HCT116 (cell line): ENCODE data around the gene FAM118B. TPM values are rescaled to one million over a fixed set of nuclear protein-coding genes. Genes with fewer than 3 reads are reported as not detected.

Experiments
- ATAC-seq: fragments of 200-7000 bp; cut with Tn5 transposase; 2 replicates; pipeline ENCODE4 v1.9.1; 2020; ENCODE audit warnings: mild to moderate bottlenecking, moderate library complexity
- BruUV-seq: library from RNA; stranded (reverse); fragments of 400-500 nt; replicated peaks from 2 replicates; lab custom pipeline; 2021; lab: Mats Ljungman, UMichigan
- CTCF ChIA-PET: fragments of 300-600 bp; sonication (Branson Sonifier 250); formaldehyde crosslinking; loops from one replicate; lab custom pipeline; 2021; ENCODE audit warnings: antibody characterized with exemption; lab: Charles Lee
- POLR2A ChIA-PET: fragments of 300-600, 350-600 bp; sonication (Branson Sonifier 250); formaldehyde crosslinking; loops from one replicate; lab custom pipeline; 2021; ENCODE audit warnings: antibody characterized with exemption; lab: Charles Lee
- RAD21 ChIA-PET, 2 experiments: fragments of 300-600 bp; sonication (Branson Sonifier 250); formaldehyde crosslinking; loops; one replicate each; lab custom pipeline; 2023; ENCODE audit warnings: low total read pairs in 2 of 2; ENCODE audit not compliant: uncharacterized antibody in 2 of 2, unreplicated experiment in 2 of 2, low non-redundant PET in 1 of 2; lab: Charles Lee
- DNase-seq: peaks from one replicate; pipeline ENCODE4 v3.0.0-alpha.2; 2010; ENCODE audit warnings: low read depth, low spot score
- H2AFZ ChIP-seq: fragments of 200-600 bp; shearing (Covaris generic), sonication (generic); 2 replicates; pipeline ENCODE4 v1.6.1; 2017; ENCODE audit warnings: low read depth, mixed run types, mixed read lengths, antibody characterized with exemption, low read length; ENCODE audit not compliant: poor library complexity, severe bottlenecking
- H3K27ac ChIP-seq: 2 replicates; pipeline ENCODE4 v1.5.1; 2012; ENCODE audit warnings: low read depth, low read length
- H3K27me3 ChIP-seq: fragments of 200-600 bp; sonication (generic); 2 replicates; pipeline ENCODE4 v1.6.1; 2016; ENCODE audit warnings: mixed run types, low read length, mixed read lengths; ENCODE audit not compliant: insufficient read depth
- H3K36me3 ChIP-seq, 2 experiments: fragments of 200-500 bp in 1 of 2; fragments of 200-600 bp in 1 of 2; sonication (Bioruptor generic) in 1 of 2; sonication (generic) in 1 of 2; 2 replicates each; pipeline versions ENCODE4 v1.5.1 to v1.6.1; 2014 to 2016; ENCODE audit warnings: low read length in 2 of 2, inconsistent platforms in 1 of 2, mixed read lengths in 1 of 2, mixed run types in 1 of 2; ENCODE audit not compliant: insufficient read depth in 2 of 2, control insufficient read depth in 1 of 2
- H3K4me1 ChIP-seq, 2 experiments: fragments of 200-600 bp in 1 of 2; sonication (generic) in 1 of 2; 2 replicates each; pipeline versions ENCODE4 v1.5.1 to v1.6.1; 2012 to 2017; ENCODE audit warnings: low read length in 2 of 2, inconsistent platforms in 1 of 2, mild to moderate bottlenecking in 1 of 2, mixed read lengths in 1 of 2, mixed run types in 1 of 2, moderate library complexity in 1 of 2; ENCODE audit not compliant: insufficient read depth in 2 of 2, control insufficient read depth in 1 of 2
- H3K4me2 ChIP-seq: fragments of 200-600 bp; sonication (generic); 2 replicates; pipeline ENCODE4 v1.6.1; 2017; ENCODE audit warnings: mixed run types, low read length, mixed read lengths
- H3K4me3 ChIP-seq, 2 experiments: fragments of 200-600 bp in 1 of 2; sonication (generic) in 1 of 2; replicated peaks in 1 of 2; 2 replicates each; pipeline ENCODE4 v1.5.1; 2011 to 2016; ENCODE audit warnings: low read length in 2 of 2, control low read depth in 1 of 2, low read depth in 1 of 2, mild to moderate bottlenecking in 1 of 2, mixed read lengths in 1 of 2, mixed run types in 1 of 2
- H3K79me2 ChIP-seq: fragments of 200-600 bp; sonication (generic); 2 replicates; pipeline ENCODE4 v1.6.1; 2017; ENCODE audit warnings: mild to moderate bottlenecking, mixed run types, low read length, moderate library complexity, mixed read lengths; ENCODE audit not compliant: insufficient read depth
- H3K9ac ChIP-seq: fragments of 200-600 bp; sonication (generic); 2 replicates; pipeline ENCODE4 v1.6.1; 2016; ENCODE audit warnings: low read length, mixed read lengths
- H3K9me2 ChIP-seq: fragments of 200-600 bp; sonication (generic), shearing (Covaris generic); 2 replicates; pipeline ENCODE4 v1.6.1; 2017; ENCODE audit warnings: mixed run types, mild to moderate bottlenecking, moderate library complexity; ENCODE audit not compliant: insufficient read depth
- H3K9me3 ChIP-seq, 2 experiments: fragments of 200-500 bp in 1 of 2; fragments of 200-600 bp in 1 of 2; sonication (Bioruptor generic) in 1 of 2; sonication (generic) in 1 of 2; 2 replicates each; pipeline ENCODE4 v1.6.1; 2014 to 2017; ENCODE audit warnings: low read length in 2 of 2, mixed read lengths in 2 of 2, inconsistent platforms in 1 of 2, low read depth in 1 of 2, mild to moderate bottlenecking in 1 of 2, mixed run types in 1 of 2, moderate library complexity in 1 of 2; ENCODE audit not compliant: control insufficient read depth in 1 of 2, insufficient read depth in 1 of 2
- H4K20me1 ChIP-seq: fragments of 200-600 bp; sonication (generic), shearing (Covaris generic); 2 replicates; pipeline ENCODE4 v1.6.1; 2017; ENCODE audit warnings: mixed run types, mild to moderate bottlenecking, moderate library complexity; ENCODE audit not compliant: insufficient read depth
- CEBPB ChIP-seq: IDR thresholded peaks from 2 replicates; pipeline ENCODE4 v1.6.1; 2012; ENCODE audit warnings: low read depth
- EZH2 ChIP-seq: fragments of 200-600 bp; sonication (generic); IDR thresholded peaks from 2 replicates; pipeline ENCODE4 v1.6.1; 2017; ENCODE audit warnings: antibody characterized with exemption, mixed run types
- EZH2phosphoT487 ChIP-seq: fragments of 200-600 bp; IDR thresholded peaks from 2 replicates; pipeline ENCODE4 v1.6.1; 2018; ENCODE audit warnings: antibody characterized with exemption, borderline replicate concordance
- TCF7L2 ChIP-seq: IDR thresholded peaks from 2 replicates; pipeline ENCODE4 v1.7.0; 2011; ENCODE audit warnings: borderline replicate concordance, inconsistent platforms; ENCODE audit not compliant: insufficient read depth, insufficient read length; ENCODE audit errors: extremely low read depth
- ZFX ChIP-seq: fragments of 450-650 bp; IDR thresholded peaks from 2 replicates; pipeline ENCODE4 v1.6.1; 2017
- intact Hi-C: fragments of 100-400 bp; cut with micrococcal nuclease; formaldehyde crosslinking; loops from 2 replicates; pipeline ENCODE4 v1.10.0; 2022
- total RNA-seq: library from RNA; stranded (reverse); gene quantifications from one replicate; pipeline ENCODE4 v1.2.1, GENCODE V29; 2021; ENCODE audit not compliant: unreplicated experiment
- TF ChIP-seq, protein P1 (sequence below), 3 experiments: fragments of 200-600 bp in 1 of 3; sonication (generic) in 1 of 3; IDR thresholded peaks in 2 of 3; conservative IDR thresholded peaks in 1 of 3; 2 replicates each; pipeline ENCODE4 v1.5.1; 2012 to 2017; ENCODE audit warnings: low read depth in 2 of 3, low read length in 2 of 3, antibody characterized with exemption in 1 of 3, borderline replicate concordance in 1 of 3, control low read depth in 1 of 3, mild to moderate bottlenecking in 1 of 3, mixed read lengths in 1 of 3, mixed run types in 1 of 3, moderate library complexity in 1 of 3; ENCODE audit not compliant: insufficient read depth in 1 of 3
- TF ChIP-seq, protein P2 (sequence below): IDR thresholded peaks from 2 replicates; pipeline ENCODE4 v1.6.1; 2012; ENCODE audit warnings: low read depth

FAM118B gene
- total RNA-seq, 1 experiment from 2014 or later = 12.8 TPM

GRCh38 chr11:126189109-126189929 lies 22.3 kb upstream of the FAM118B start:
- H3K27me3 ChIP-seq = no peaks in the 10 kb centered on the region
- ATAC-seq (no peak), DNase-seq (no peak)
- no peaks in the 10 kb centered on the region for H3K9me2 ChIP-seq
- H3K9me3 ChIP-seq = no peaks in the 10 kb centered on the region
- no peak overlapping the region for H3K27ac ChIP-seq
- no peak overlapping the region for H3K9ac ChIP-seq
- H3K4me1 ChIP-seq = no peaks in the 10 kb centered on the region
- POLR2A ChIA-PET = no interaction called here
- H3K79me2 ChIP-seq = no peaks in the 10 kb centered on the region
- H2AFZ ChIP-seq = no peak overlapping the region
- no peak overlapping the region for H3K4me2 ChIP-seq
- intact Hi-C loops = no loop called here
- no peak overlapping the region for H3K4me3 ChIP-seq
- RAD21 ChIA-PET = no interaction called here
- CTCF ChIA-PET = no interaction called here
- no TSS peak for BruUV-seq
- TF ChIP-seq CEBPB (no peak), EZH2phosphoT487 (no peak)
- TF ChIP-seq, protein P1, sequence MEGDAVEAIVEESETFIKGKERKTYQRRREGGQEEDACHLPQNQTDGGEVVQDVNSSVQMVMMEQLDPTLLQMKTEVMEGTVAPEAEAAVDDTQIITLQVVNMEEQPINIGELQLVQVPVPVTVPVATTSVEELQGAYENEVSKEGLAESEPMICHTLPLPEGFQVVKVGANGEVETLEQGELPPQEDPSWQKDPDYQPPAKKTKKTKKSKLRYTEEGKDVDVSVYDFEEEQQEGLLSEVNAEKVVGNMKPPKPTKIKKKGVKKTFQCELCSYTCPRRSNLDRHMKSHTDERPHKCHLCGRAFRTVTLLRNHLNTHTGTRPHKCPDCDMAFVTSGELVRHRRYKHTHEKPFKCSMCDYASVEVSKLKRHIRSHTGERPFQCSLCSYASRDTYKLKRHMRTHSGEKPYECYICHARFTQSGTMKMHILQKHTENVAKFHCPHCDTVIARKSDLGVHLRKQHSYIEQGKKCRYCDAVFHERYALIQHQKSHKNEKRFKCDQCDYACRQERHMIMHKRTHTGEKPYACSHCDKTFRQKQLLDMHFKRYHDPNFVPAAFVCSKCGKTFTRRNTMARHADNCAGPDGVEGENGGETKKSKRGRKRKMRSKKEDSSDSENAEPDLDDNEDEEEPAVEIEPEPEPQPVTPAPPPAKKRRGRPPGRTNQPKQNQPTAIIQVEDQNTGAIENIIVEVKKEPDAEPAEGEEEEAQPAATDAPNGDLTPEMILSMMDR (IDR thresholded peaks at IDR 0.05 in 2 of 3, conservative IDR thresholded peaks at IDR 0.05 in 1 of 3; ENCODE audit: borderline replicate concordance in 1 of 3, insufficient read depth in 1 of 3, low read depth in 2 of 3, low read length in 2 of 3) = no peak
- H4K20me1 ChIP-seq = no peaks in the 10 kb centered on the region
- H3K36me3 ChIP-seq = peaks cover 0 to 11% of the 10 kb centered on the region in 2 experiments; a peak in 2 of 4 replicates

GRCh38 chr11:126190792-126191191 lies 20.8 kb upstream of the FAM118B start:
- ChIA-PET RAD21 (no interaction called here), POLR2A (no interaction called here), CTCF (no interaction called here)
- Histone ChIP-seq H3K9me3 (no peaks in the 10 kb centered on the region), H3K4me2 (no peak overlapping the region), H4K20me1 (no peaks in the 10 kb centered on the region), H3K79me2 (peaks cover 3% of the 10 kb centered on the region; the same call in 1 of the 2 replicates), H3K4me1 (no peaks in the 10 kb centered on the region), H3K27ac (no peak overlapping the region), H2AFZ (no peak overlapping the region), H3K4me3 (no peak overlapping the region), H3K27me3 (no peaks in the 10 kb centered on the region), H3K36me3 (peaks cover 0 to 11% of the 10 kb centered on the region in 2 experiments; a peak in 2 of 4 replicates), H3K9ac (no peak overlapping the region), H3K9me2 (no peaks in the 10 kb centered on the region)
- intact Hi-C loops = no loop called here
- DNase-seq = no peak
- no peak for ATAC-seq
- no TSS peak for BruUV-seq
- TF ChIP-seq EZH2 = no peak
- TF ChIP-seq, protein P2, sequence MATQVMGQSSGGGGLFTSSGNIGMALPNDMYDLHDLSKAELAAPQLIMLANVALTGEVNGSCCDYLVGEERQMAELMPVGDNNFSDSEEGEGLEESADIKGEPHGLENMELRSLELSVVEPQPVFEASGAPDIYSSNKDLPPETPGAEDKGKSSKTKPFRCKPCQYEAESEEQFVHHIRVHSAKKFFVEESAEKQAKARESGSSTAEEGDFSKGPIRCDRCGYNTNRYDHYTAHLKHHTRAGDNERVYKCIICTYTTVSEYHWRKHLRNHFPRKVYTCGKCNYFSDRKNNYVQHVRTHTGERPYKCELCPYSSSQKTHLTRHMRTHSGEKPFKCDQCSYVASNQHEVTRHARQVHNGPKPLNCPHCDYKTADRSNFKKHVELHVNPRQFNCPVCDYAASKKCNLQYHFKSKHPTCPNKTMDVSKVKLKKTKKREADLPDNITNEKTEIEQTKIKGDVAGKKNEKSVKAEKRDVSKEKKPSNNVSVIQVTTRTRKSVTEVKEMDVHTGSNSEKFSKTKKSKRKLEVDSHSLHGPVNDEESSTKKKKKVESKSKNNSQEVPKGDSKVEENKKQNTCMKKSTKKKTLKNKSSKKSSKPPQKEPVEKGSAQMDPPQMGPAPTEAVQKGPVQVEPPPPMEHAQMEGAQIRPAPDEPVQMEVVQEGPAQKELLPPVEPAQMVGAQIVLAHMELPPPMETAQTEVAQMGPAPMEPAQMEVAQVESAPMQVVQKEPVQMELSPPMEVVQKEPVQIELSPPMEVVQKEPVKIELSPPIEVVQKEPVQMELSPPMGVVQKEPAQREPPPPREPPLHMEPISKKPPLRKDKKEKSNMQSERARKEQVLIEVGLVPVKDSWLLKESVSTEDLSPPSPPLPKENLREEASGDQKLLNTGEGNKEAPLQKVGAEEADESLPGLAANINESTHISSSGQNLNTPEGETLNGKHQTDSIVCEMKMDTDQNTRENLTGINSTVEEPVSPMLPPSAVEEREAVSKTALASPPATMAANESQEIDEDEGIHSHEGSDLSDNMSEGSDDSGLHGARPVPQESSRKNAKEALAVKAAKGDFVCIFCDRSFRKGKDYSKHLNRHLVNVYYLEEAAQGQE = no peak
- no peak for TF ChIP-seq ZFX
- no peak for TF ChIP-seq TCF7L2
- TF ChIP-seq, protein P1 (IDR thresholded peaks at IDR 0.05 in 2 of 3, conservative IDR thresholded peaks at IDR 0.05 in 1 of 3; ENCODE audit: borderline replicate concordance in 1 of 3, insufficient read depth in 1 of 3, low read depth in 2 of 3, low read length in 2 of 3) = no peak
- TF ChIP-seq CEBPB = no peak
